ENCODE results near the gene TMEM263.

DNA sequence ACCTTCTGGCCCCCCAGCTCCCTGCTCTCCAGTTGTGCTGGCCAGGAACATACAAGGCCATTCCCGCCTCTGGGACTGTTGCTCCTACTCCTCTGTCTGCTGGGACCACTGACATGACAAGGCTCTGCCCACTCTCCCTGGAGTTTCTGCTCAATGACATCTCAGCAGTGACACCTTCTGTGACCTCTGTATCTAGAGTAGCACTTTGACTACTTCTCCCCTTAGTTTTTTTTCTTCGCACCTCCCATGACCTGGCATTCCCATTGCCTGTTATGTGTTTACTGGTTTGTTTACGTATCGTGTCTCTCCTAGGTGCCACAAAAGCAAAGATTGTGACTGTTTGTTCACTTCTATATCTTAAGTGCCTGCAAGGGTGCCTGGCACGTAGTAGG is 40.1 kb upstream of the TMEM263 start:
- TF ChIP-seq, protein P1, sequence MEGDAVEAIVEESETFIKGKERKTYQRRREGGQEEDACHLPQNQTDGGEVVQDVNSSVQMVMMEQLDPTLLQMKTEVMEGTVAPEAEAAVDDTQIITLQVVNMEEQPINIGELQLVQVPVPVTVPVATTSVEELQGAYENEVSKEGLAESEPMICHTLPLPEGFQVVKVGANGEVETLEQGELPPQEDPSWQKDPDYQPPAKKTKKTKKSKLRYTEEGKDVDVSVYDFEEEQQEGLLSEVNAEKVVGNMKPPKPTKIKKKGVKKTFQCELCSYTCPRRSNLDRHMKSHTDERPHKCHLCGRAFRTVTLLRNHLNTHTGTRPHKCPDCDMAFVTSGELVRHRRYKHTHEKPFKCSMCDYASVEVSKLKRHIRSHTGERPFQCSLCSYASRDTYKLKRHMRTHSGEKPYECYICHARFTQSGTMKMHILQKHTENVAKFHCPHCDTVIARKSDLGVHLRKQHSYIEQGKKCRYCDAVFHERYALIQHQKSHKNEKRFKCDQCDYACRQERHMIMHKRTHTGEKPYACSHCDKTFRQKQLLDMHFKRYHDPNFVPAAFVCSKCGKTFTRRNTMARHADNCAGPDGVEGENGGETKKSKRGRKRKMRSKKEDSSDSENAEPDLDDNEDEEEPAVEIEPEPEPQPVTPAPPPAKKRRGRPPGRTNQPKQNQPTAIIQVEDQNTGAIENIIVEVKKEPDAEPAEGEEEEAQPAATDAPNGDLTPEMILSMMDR (IDR thresholded peaks at IDR 0.05): no peak
- TF ChIP-seq POLR2A (IDR thresholded peaks at IDR 0.05): no peak
- no peak for TF ChIP-seq EP300 (IDR thresholded peaks at IDR 0.05)

All from tibial nerve (tissue), 4 donors.